Neuronal stem cell (in vitro differentiated cells): Measurements from ENCODE around the gene SMAD4.

Source experiments
- DNase-seq: peaks from one replicate; pipeline ENCODE4 v3.0.0-alpha.2; 2013; ENCODE audit warnings: low spot score
- H2AFZ ChIP-seq: one replicate; pipeline ENCODE4 v1.6.1; 2013; ENCODE audit warnings: mild to moderate bottlenecking, low read length, inconsistent platforms
- H2AK5ac ChIP-seq: 2 replicates; pipeline ENCODE4 v1.6.1; 2013; ENCODE audit warnings: low read depth, mild to moderate bottlenecking, inconsistent platforms, low read length, moderate library complexity, mixed read lengths
- H2BK120ac ChIP-seq: 2 replicates; pipeline ENCODE4 v1.6.1; 2013; ENCODE audit warnings: low read depth, mild to moderate bottlenecking, inconsistent platforms, low read length, moderate library complexity, mixed read lengths
- H2BK12ac ChIP-seq: one replicate; pipeline ENCODE4 v1.6.1; 2013; ENCODE audit warnings: low read length, inconsistent platforms
- H2BK15ac ChIP-seq: 2 replicates; pipeline ENCODE4 v1.6.1; 2013; ENCODE audit warnings: mild to moderate bottlenecking, low read length, inconsistent platforms, mixed read lengths
- H2BK5ac ChIP-seq: one replicate; pipeline ENCODE4 v1.6.1; 2013; ENCODE audit warnings: inconsistent platforms, mild to moderate bottlenecking, low read length, moderate library complexity
- H3K14ac ChIP-seq: one replicate; pipeline ENCODE4 v1.6.1; 2013; ENCODE audit warnings: low read length, inconsistent platforms
- H3K18ac ChIP-seq: 2 replicates; pipeline ENCODE4 v1.6.1; 2013; ENCODE audit warnings: low read length, inconsistent platforms
- H3K23ac ChIP-seq: 2 replicates; pipeline ENCODE4 v1.6.1; 2013; ENCODE audit warnings: low read depth, mild to moderate bottlenecking, mixed read lengths, low read length, inconsistent platforms; ENCODE audit not compliant: poor library complexity
- H3K27ac ChIP-seq: replicated peaks from 3 replicates; pipeline ENCODE4 v1.5.1; 2013; ENCODE audit warnings: low read length, inconsistent platforms
- H3K27me3 ChIP-seq, 3 experiments: 2 replicates each; pipeline ENCODE4 v1.6.1; 2013; ENCODE audit warnings: low read length in 3 of 3, mild to moderate bottlenecking in 2 of 3, inconsistent platforms in 1 of 3, low read depth in 1 of 3, mixed read lengths in 1 of 3, moderate library complexity in 1 of 3; ENCODE audit not compliant: control insufficient read depth in 3 of 3, insufficient read depth in 3 of 3
- H3K36me3 ChIP-seq, 2 donors: replicated peaks in 1 of 2; 2 replicates each; pipeline ENCODE4 v1.6.1; 2013; ENCODE audit warnings: low read length in 2 of 2; ENCODE audit not compliant: control insufficient read depth in 2 of 2, insufficient read depth in 2 of 2
- H3K4ac ChIP-seq: 2 replicates; pipeline ENCODE4 v1.6.1; 2013; ENCODE audit warnings: inconsistent platforms, mild to moderate bottlenecking, low read length, moderate library complexity
- H3K4me1 ChIP-seq, 2 donors: 1 replicate in 1 of 2; 2 replicates in 1 of 2; pipeline ENCODE4 v1.6.1; 2013; ENCODE audit warnings: low read length in 2 of 2, low read depth in 1 of 2; ENCODE audit not compliant: control insufficient read depth in 2 of 2, insufficient read depth in 1 of 2
- H3K4me2 ChIP-seq: one replicate; pipeline ENCODE4 v1.6.1; 2013; ENCODE audit warnings: mild to moderate bottlenecking, low read length, inconsistent platforms; ENCODE audit not compliant: insufficient read depth, poor library complexity, severe bottlenecking
- H3K4me3 ChIP-seq, 2 donors: 2 replicates each; pipeline ENCODE4 v1.5.1; 2013; ENCODE audit warnings: low read length in 2 of 2, mild to moderate bottlenecking in 2 of 2, inconsistent platforms in 1 of 2, moderate library complexity in 1 of 2
- H3K79me1 ChIP-seq: one replicate; pipeline ENCODE4 v1.6.1; 2013; ENCODE audit warnings: low read depth, mild to moderate bottlenecking, inconsistent platforms, low read length, moderate library complexity
- H3K9ac ChIP-seq: one replicate; pipeline ENCODE4 v1.6.1; 2013; ENCODE audit warnings: mild to moderate bottlenecking, low read depth, low read length, inconsistent platforms; ENCODE audit not compliant: poor library complexity
- H3K9me3 ChIP-seq, 2 donors: replicated peaks in 1 of 2; 2 replicates each; pipeline versions ENCODE3 to v1.6.1; 2013; ENCODE audit warnings: low read length in 2 of 2, mild to moderate bottlenecking in 2 of 2, inconsistent platforms in 1 of 2, low read depth in 1 of 2, mixed read lengths in 1 of 2, moderate library complexity in 1 of 2; ENCODE audit not compliant: control insufficient read depth in 2 of 2, insufficient read depth in 1 of 2
- H4K8ac ChIP-seq: one replicate; pipeline ENCODE4 v1.6.1; 2013; ENCODE audit warnings: low read depth, mild to moderate bottlenecking, inconsistent platforms, low read length, moderate library complexity
- H4K91ac ChIP-seq: one replicate; pipeline ENCODE4 v1.6.1; 2013; ENCODE audit warnings: low read length, low read depth, mild to moderate bottlenecking, inconsistent platforms; ENCODE audit not compliant: poor library complexity
- WGBS, 2 donors: extraction: QIAGEN DNeasy Blood & Tissue Kit; methylation state at CpG; one replicate each; pipeline ENCODE4 v1.1.7; 2013; ENCODE audit warnings: missing lambda C conversion rate in 2 of 2, mixed read lengths in 1 of 2; ENCODE audit not compliant: insufficient read length in 2 of 2, insufficient replicate concordance in 1 of 2; ENCODE audit errors: extremely low coverage in 2 of 2; 5-methylcytosine and 5-hydroxymethylcytosine counted together

Gene SMAD4

DNA sequence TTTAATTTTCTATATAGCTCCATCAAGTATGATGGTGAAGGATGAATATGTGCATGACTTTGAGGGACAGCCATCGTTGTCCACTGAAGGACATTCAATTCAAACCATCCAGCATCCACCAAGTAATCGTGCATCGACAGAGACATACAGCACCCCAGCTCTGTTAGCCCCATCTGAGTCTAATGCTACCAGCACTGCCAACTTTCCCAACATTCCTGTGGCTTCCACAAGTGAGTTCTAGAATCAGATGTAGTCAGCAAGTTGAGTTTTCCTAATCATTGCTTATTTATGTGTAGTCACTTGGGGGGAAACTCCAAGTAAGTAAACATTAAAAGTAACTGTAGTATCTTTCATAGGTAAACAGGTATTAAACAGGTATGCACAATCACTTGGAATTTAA is 24.8 kb downstream of the SMAD4 start:
- no peaks in the 10 kb centered on the region for H3K79me1 ChIP-seq
- no peak overlapping the region for H3K9ac ChIP-seq
- peaks cover 12 to 94% of the 10 kb centered on the region in 2 donors for H3K36me3 ChIP-seq
- no peak overlapping the region for H3K14ac ChIP-seq
- no peak overlapping the region for H3K23ac ChIP-seq
- H2BK15ac ChIP-seq, result no peak overlapping the region
- no peak overlapping the region for H3K4me3 ChIP-seq
- no peak overlapping the region for H4K8ac ChIP-seq
- no peaks in the 10 kb centered on the region for H3K4me1 ChIP-seq
- no peak overlapping the region for H2BK120ac ChIP-seq
- H2AFZ ChIP-seq, result no peak overlapping the region
- H2BK5ac ChIP-seq, result no peak overlapping the region
- H2BK12ac ChIP-seq, result no peak overlapping the region
- no peak overlapping the region for H2AK5ac ChIP-seq
- no peak for DNase-seq
- H3K18ac ChIP-seq, result no peak overlapping the region
- H3K9me3 ChIP-seq, result no peaks in the 10 kb centered on the region
- no peak overlapping the region for H3K4me2 ChIP-seq
- H3K27me3 ChIP-seq, result no peaks in the 10 kb centered on the region
- no peak overlapping the region for H3K27ac ChIP-seq
- no peak overlapping the region for H3K4ac ChIP-seq
- H4K91ac ChIP-seq, result no peak overlapping the region
- WGBS, 2 donors, result no CpG with 5 or more reads among the region's 3 CpGs

DNA sequence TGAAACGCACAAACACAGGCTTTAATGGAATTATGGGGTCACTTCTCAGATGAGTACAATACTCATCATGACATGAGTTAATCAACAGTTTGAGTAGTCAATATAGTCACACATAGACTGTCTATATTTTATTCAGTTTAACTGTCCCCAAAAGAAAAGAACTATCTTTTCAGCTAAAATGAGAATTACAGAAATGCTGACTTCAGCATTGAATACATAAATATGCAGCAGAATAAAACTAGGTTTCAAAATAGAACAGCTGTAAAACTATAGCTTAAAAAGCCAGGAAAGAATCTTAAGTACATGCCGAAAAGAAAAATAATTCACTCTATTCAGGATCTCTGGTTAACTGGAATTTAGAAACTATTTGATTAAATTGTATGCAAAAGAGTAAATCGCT is 30.0 kb downstream of the SMAD4 start:
- H3K4ac ChIP-seq, result no peak overlapping the region
- H3K27me3 ChIP-seq, result no peaks in the 10 kb centered on the region
- no peak overlapping the region for H4K91ac ChIP-seq
- WGBS, 2 donors, result no CpG with 5 or more reads among the region's 3 CpGs
- no peak overlapping the region for H2BK5ac ChIP-seq
- no peak overlapping the region for H2BK12ac ChIP-seq
- H3K4me3 ChIP-seq, result no peak overlapping the region
- no peak overlapping the region for H4K8ac ChIP-seq
- DNase-seq, result no peak
- no peaks in the 10 kb centered on the region for H3K4me1 ChIP-seq
- H2BK15ac ChIP-seq, result no peak overlapping the region
- H3K36me3 ChIP-seq, result peaks cover 7 to 98% of the 10 kb centered on the region in 2 donors
- H3K79me1 ChIP-seq, result no peaks in the 10 kb centered on the region
- no peak overlapping the region for H3K14ac ChIP-seq
- no peak overlapping the region for H2BK120ac ChIP-seq
- H3K23ac ChIP-seq, result no peak overlapping the region
- no peaks in the 10 kb centered on the region for H3K9me3 ChIP-seq
- H2AFZ ChIP-seq, result no peak overlapping the region
- H3K4me2 ChIP-seq, result no peak overlapping the region
- no peak overlapping the region for H3K18ac ChIP-seq
- no peak overlapping the region for H3K9ac ChIP-seq
- no peak overlapping the region for H2AK5ac ChIP-seq
- H3K27ac ChIP-seq, result no peak overlapping the region

DNA sequence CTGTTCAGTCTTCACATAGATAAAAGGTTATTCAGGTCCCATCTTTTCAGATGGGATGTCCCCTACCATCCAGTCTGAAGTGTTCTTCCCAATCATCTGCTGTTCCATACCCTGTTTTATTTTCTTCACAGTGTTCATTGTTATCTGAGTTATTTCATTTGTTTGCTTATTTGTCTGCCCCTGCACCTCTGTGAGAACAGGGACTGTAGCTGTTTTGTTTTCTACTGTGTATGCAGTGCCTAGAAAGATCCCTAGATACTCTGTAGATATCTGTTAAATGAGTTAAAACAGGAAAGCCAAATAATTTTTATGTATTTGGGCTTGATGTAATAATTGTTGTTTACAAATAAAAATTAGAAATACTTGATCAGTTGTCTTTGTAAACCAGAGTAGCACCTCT is 34.2 kb downstream of the SMAD4 start:
- Histone ChIP-seq H3K9me3 (no peaks in the 10 kb centered on the region), H3K79me1 (no peaks in the 10 kb centered on the region), H2BK5ac (no peak overlapping the region), H3K4me1 (no peaks in the 10 kb centered on the region), H3K23ac (no peak overlapping the region), H3K18ac (no peak overlapping the region), H3K27ac (no peak overlapping the region), H2AK5ac (no peak overlapping the region), H2BK12ac (no peak overlapping the region), H2BK120ac (no peak overlapping the region), H3K36me3 (peaks cover 10 to 98% of the 10 kb centered on the region in 2 donors), H4K8ac (no peak overlapping the region), H3K9ac (no peak overlapping the region), H4K91ac (no peak overlapping the region), H2AFZ (no peak overlapping the region), H3K4ac (no peak overlapping the region), H3K27me3 (no peaks in the 10 kb centered on the region), H2BK15ac (no peak overlapping the region), H3K4me2 (no peak overlapping the region), H3K14ac (no peak overlapping the region), H3K4me3 (no peak overlapping the region)
- no peak for DNase-seq

DNA sequence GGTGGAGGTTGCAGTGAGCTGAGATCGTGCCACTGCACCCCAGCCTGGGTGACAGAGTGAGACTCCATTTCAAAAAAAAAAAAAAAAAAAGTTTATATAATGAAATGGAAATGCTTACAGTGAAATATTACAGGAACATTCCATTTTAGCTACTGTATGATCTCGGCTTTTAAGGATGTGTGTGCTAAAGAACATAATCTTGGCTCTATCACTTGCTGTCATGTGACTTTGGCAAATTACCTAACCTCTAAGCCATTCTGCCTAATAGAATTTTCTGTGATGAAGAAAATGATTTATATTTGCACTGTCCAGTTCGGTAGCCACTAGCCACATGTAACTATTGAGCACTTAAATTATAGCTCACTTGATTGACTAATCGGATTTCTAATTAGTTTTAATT is 36.3 kb downstream of the SMAD4 start:
- Histone ChIP-seq H2AK5ac (no peak overlapping the region), H3K4me3 (no peak overlapping the region), H2BK15ac (no peak overlapping the region), H4K91ac (no peak overlapping the region), H3K4me1 (no peaks in the 10 kb centered on the region), H3K27ac (no peak overlapping the region), H2BK120ac (no peak overlapping the region), H3K4me2 (no peak overlapping the region), H3K23ac (no peak overlapping the region), H3K4ac (no peak overlapping the region), H3K14ac (no peak overlapping the region), H3K79me1 (no peaks in the 10 kb centered on the region), H3K9ac (no peak overlapping the region), H3K36me3 (peaks cover 13 to 98% of the 10 kb centered on the region in 2 donors), H3K27me3 (no peaks in the 10 kb centered on the region), H2BK12ac (no peak overlapping the region), H4K8ac (no peak overlapping the region), H2BK5ac (no peak overlapping the region), H3K18ac (no peak overlapping the region), H2AFZ (no peak overlapping the region), H3K9me3 (no peaks in the 10 kb centered on the region)
- DNase-seq, result no peak
- WGBS, 2 donors, result no CpG with 5 or more reads among the region's 4 CpGs
